H9 (cell line): Measurements from ENCODE around the gene ECE1. TPM values are rescaled to one million over a fixed set of nuclear protein-coding genes. Genes with fewer than 3 reads are reported as not detected.

ENCODE experiments used
- DNase-seq: peaks from one replicate; pipeline ENCODE4 v3.0.0-alpha.2; 2017
- H2AFZ ChIP-seq: one replicate; pipeline ENCODE4 v1.6.1; 2013; ENCODE audit warnings: mild to moderate bottlenecking, low read length, control low read depth, moderate library complexity
- H2AK5ac ChIP-seq: 2 replicates; pipeline ENCODE4 v1.6.1; 2013; ENCODE audit warnings: low read length, control low read depth, mixed read lengths; ENCODE audit not compliant: insufficient read length
- H2BK120ac ChIP-seq: one replicate; pipeline ENCODE4 v1.6.1; 2013; ENCODE audit warnings: low read depth, mild to moderate bottlenecking, low read length, control low read depth, inconsistent platforms; ENCODE audit not compliant: poor library complexity, severe bottlenecking
- H2BK12ac ChIP-seq: 2 replicates; pipeline ENCODE4 v1.6.1; 2013; ENCODE audit warnings: low read length, control low read depth, mixed read lengths, low read depth; ENCODE audit not compliant: insufficient read length
- H2BK15ac ChIP-seq: 2 replicates; pipeline ENCODE4 v1.6.1; 2013; ENCODE audit warnings: low read depth, low read length, control low read depth
- H2BK20ac ChIP-seq: one replicate; pipeline ENCODE4 v1.6.1; 2013; ENCODE audit warnings: low read depth, mild to moderate bottlenecking, low read length, control low read depth, inconsistent platforms; ENCODE audit not compliant: poor library complexity, severe bottlenecking
- H2BK5ac ChIP-seq: 2 replicates; pipeline ENCODE4 v1.6.1; 2013; ENCODE audit warnings: low read length, control low read depth, mixed read lengths; ENCODE audit not compliant: insufficient read length
- H3K14ac ChIP-seq: 2 replicates; pipeline ENCODE4 v1.6.1; 2013; ENCODE audit warnings: low read length, control low read depth; ENCODE audit not compliant: insufficient read depth
- H3K18ac ChIP-seq: 2 replicates; pipeline ENCODE4 v1.6.1; 2013; ENCODE audit warnings: low read depth, mild to moderate bottlenecking, mixed read lengths, low read length, control low read depth; ENCODE audit not compliant: insufficient read length
- H3K23ac ChIP-seq: 2 replicates; pipeline ENCODE4 v1.6.1; 2013; ENCODE audit warnings: low read length, control low read depth, mixed read lengths, low read depth; ENCODE audit not compliant: insufficient read length
- H3K23me2 ChIP-seq: 2 replicates; pipeline ENCODE4 v1.6.1; 2013; ENCODE audit warnings: low read depth, mild to moderate bottlenecking, mixed read lengths, low read length, control low read depth; ENCODE audit not compliant: insufficient read length, poor library complexity, severe bottlenecking
- H3K27ac ChIP-seq: 2 replicates; pipeline ENCODE4 v1.5.1; 2013; ENCODE audit warnings: low read length, control low read depth, mixed read lengths, low read depth; ENCODE audit not compliant: insufficient read length
- H3K27me3 ChIP-seq: 2 replicates; pipeline ENCODE4 v1.6.1; 2013; ENCODE audit warnings: low read length, control low read depth, inconsistent platforms; ENCODE audit not compliant: insufficient read depth
- H3K4ac ChIP-seq: 2 replicates; pipeline ENCODE4 v1.6.1; 2013; ENCODE audit warnings: low read depth, mild to moderate bottlenecking, control low read depth, inconsistent platforms, low read length, moderate library complexity
- H3K4me1 ChIP-seq: 2 replicates; pipeline ENCODE4 v1.6.1; 2013; ENCODE audit warnings: low read length, control low read depth, inconsistent platforms; ENCODE audit not compliant: insufficient read depth
- H3K4me2 ChIP-seq: 2 replicates; pipeline ENCODE4 v1.6.1; 2013; ENCODE audit warnings: low read length, control low read depth, mixed read lengths; ENCODE audit not compliant: insufficient read length, insufficient read depth
- H3K56ac ChIP-seq: 2 replicates; pipeline ENCODE4 v1.6.1; 2013; ENCODE audit warnings: low read depth, mild to moderate bottlenecking, mixed read lengths, low read length, control low read depth; ENCODE audit not compliant: insufficient read length
- H3K79me1 ChIP-seq: 2 replicates; pipeline ENCODE4 v1.6.1; 2013; ENCODE audit warnings: low read depth, mild to moderate bottlenecking, moderate library complexity, low read length, control low read depth, inconsistent platforms; ENCODE audit not compliant: insufficient read depth, poor library complexity, severe bottlenecking
- H3K79me2 ChIP-seq: 2 replicates; pipeline ENCODE4 v1.6.1; 2013; ENCODE audit warnings: low read length, control low read depth, inconsistent platforms; ENCODE audit not compliant: insufficient read depth
- H3K9ac ChIP-seq: 2 replicates; pipeline ENCODE4 v1.6.1; 2013; ENCODE audit warnings: low read length, control low read depth, mixed read lengths; ENCODE audit not compliant: insufficient read length; ENCODE audit errors: extremely low read depth
- H3K9me3 ChIP-seq: one replicate; pipeline ENCODE4 v1.6.1; 2013; ENCODE audit warnings: low read depth, low read length, inconsistent platforms; ENCODE audit not compliant: control insufficient read depth
- H3T11ph ChIP-seq: one replicate; pipeline ENCODE4 v1.6.1; 2013; ENCODE audit warnings: mild to moderate bottlenecking, low read length, control low read depth, inconsistent platforms
- H4K20me1 ChIP-seq: one replicate; pipeline ENCODE4 v1.6.1; 2013; ENCODE audit not compliant: control insufficient read depth, insufficient read length, insufficient read depth
- H4K5ac ChIP-seq: 2 replicates; pipeline ENCODE4 v1.6.1; 2013; ENCODE audit warnings: low read depth, mild to moderate bottlenecking, mixed read lengths, low read length, control low read depth; ENCODE audit not compliant: insufficient read length
- H4K8ac ChIP-seq: replicated peaks from 2 replicates; pipeline ENCODE4 v1.6.1; 2013; ENCODE audit warnings: low read length, control low read depth, mixed read lengths, low read depth; ENCODE audit not compliant: insufficient read length
- H4K91ac ChIP-seq: 2 replicates; pipeline ENCODE4 v1.6.1; 2013; ENCODE audit warnings: low read depth, mild to moderate bottlenecking, moderate library complexity, mixed read lengths, low read length, control low read depth; ENCODE audit not compliant: insufficient read length
- H3K27ac Mint-ChIP-seq, 3 experiments: 2 replicates in 2 of 3; 3 replicates in 1 of 3; pipeline ENCODE4 v1.8.0; 2020 to 2021; ENCODE audit warnings: mixed read lengths in 3 of 3, mild to moderate bottlenecking in 1 of 3, moderate library complexity in 1 of 3
- H3K27me3 Mint-ChIP-seq: 2 replicates; pipeline ENCODE4 v1.8.0; 2021; ENCODE audit warnings: low read depth, mild to moderate bottlenecking, moderate library complexity, mixed read lengths
- H3K36me3 Mint-ChIP-seq, 3 experiments: 2 replicates in 2 of 3; 3 replicates in 1 of 3; pipeline ENCODE4 v1.8.0; 2020 to 2021; ENCODE audit warnings: low read depth in 3 of 3, mixed read lengths in 3 of 3; ENCODE audit not compliant: insufficient read depth in 1 of 3
- H3K4me1 Mint-ChIP-seq, 2 experiments: 2 replicates each; pipeline ENCODE4 v1.8.0; 2020; ENCODE audit warnings: mixed read lengths in 2 of 2
- H3K4me3 Mint-ChIP-seq, 2 experiments: 2 replicates in 1 of 2; 3 replicates in 1 of 2; pipeline ENCODE4 v1.8.0; 2020 to 2021; ENCODE audit warnings: mild to moderate bottlenecking in 2 of 2, mixed read lengths in 2 of 2, moderate library complexity in 1 of 2
- H3K9me3 Mint-ChIP-seq, 2 experiments: 2 replicates in 1 of 2; 3 replicates in 1 of 2; pipeline ENCODE4 v1.8.0; 2020; ENCODE audit warnings: mild to moderate bottlenecking in 2 of 2, mixed read lengths in 2 of 2, moderate library complexity in 1 of 2
- CTCF ChIP-seq: fragments of 200-600 bp; sonication (generic); conservative IDR thresholded peaks from 3 replicates; pipeline ENCODE4 v1.8.0; 2021; ENCODE audit warnings: antibody characterized with exemption, mild to moderate bottlenecking
- WGBS: extraction: QIAGEN DNeasy Blood & Tissue Kit; methylation state at CpG from one replicate; pipeline ENCODE4 v1.1.7; 2013; ENCODE audit warnings: missing lambda C conversion rate, low lambda C conversion rate, mixed read lengths; ENCODE audit not compliant: insufficient read length; ENCODE audit errors: extremely low coverage; 5-methylcytosine and 5-hydroxymethylcytosine counted together
- total RNA-seq: library from RNA; stranded (reverse); gene quantifications from 2 replicates; pipeline ENCODE4 v1.2.1, GENCODE V29; 2021

The ECE1 gene
- total RNA-seq, 1 experiment from 2014 or later, result 31.1 TPM

GRCh38 chr1:21295545-21295944, 5.3 kb upstream of the ECE1 start:
- no peak for DNase-seq
- Histone ChIP-seq H4K20me1 (no peaks in the 10 kb centered on the region), H3K9ac (no peak overlapping the region), H3K18ac (no peak overlapping the region), H2AFZ (no peak overlapping the region), H2BK15ac (no peak overlapping the region), H2BK12ac (no peak overlapping the region), H3K27ac (no peak overlapping the region), H2BK20ac (no peak overlapping the region), H3K23ac (no peak overlapping the region), H2BK120ac (no peak overlapping the region), H4K91ac (no peak overlapping the region), H3K79me1 (no peaks in the 10 kb centered on the region), H3K4ac (no peak overlapping the region), H2BK5ac (no peak overlapping the region), H3K4me2 (no peak overlapping the region), H4K8ac (no peak overlapping the region), H2AK5ac (no peak overlapping the region), H3T11ph (no peak overlapping the region), H4K5ac (no peak overlapping the region), H3K56ac (no peak overlapping the region), H3K79me2 (no peaks in the 10 kb centered on the region; the same call in 1 of the 2 replicates), H3K4me1 (no peaks in the 10 kb centered on the region), H3K14ac (no peak overlapping the region), H3K9me3 (no peaks in the 10 kb centered on the region), H3K23me2 (peaks cover 2% of the 10 kb centered on the region), H3K27me3 (no peaks in the 10 kb centered on the region)
- no peaks in the 10 kb centered on the region for H3K9me3 Mint-ChIP-seq
- peaks cover 25 to 34% of the 10 kb centered on the region in 2 experiments for H3K4me1 Mint-ChIP-seq
- no peaks in the 10 kb centered on the region for H3K27me3 Mint-ChIP-seq
- H3K4me3 Mint-ChIP-seq, result no peak overlapping the region
- no peak for TF ChIP-seq CTCF
- H3K36me3 Mint-ChIP-seq, result no peaks in the 10 kb centered on the region
- peak overlapping the region in 1 of 3 experiments; percentile 41; a peak in 1 of 7 replicates for H3K27ac Mint-ChIP-seq
- WGBS, result no CpG with 5 or more reads among the region's 6 CpGs
